OCI-LY7 (cell line): ENCODE results near the gene ZMAT5.

Source experiments
- CTCF ChIP-seq: fragments of 200-600 bp; sonication (generic); conservative IDR thresholded peaks from 2 replicates; pipeline ENCODE4 v1.5.1; 2014; ENCODE audit warnings: mild to moderate bottlenecking, antibody characterized with exemption, low read length, moderate library complexity, mixed read lengths
- EZH2phosphoT487 ChIP-seq: fragments of 200-600 bp; sonication (generic); IDR thresholded peaks from 2 replicates; pipeline ENCODE4 v1.6.1; 2018; ENCODE audit warnings: low read depth, borderline replicate concordance, mild to moderate bottlenecking, mixed run types, antibody characterized with exemption, low read length, moderate library complexity, mixed read lengths

GRCh38 chr22:29695129-29695926 is 71.5 kb downstream of the ZMAT5 start:
- no peak for TF ChIP-seq CTCF
- TF ChIP-seq EZH2phosphoT487, result no peak
